NCI-H1436 (cell line): ENCODE results near the gene SIMC1.

Experiments
- DNase-seq: peaks from one replicate; lab custom pipeline; 2025; lab: John Stamatoyannopoulos, UW

The SIMC1 gene

DNA sequence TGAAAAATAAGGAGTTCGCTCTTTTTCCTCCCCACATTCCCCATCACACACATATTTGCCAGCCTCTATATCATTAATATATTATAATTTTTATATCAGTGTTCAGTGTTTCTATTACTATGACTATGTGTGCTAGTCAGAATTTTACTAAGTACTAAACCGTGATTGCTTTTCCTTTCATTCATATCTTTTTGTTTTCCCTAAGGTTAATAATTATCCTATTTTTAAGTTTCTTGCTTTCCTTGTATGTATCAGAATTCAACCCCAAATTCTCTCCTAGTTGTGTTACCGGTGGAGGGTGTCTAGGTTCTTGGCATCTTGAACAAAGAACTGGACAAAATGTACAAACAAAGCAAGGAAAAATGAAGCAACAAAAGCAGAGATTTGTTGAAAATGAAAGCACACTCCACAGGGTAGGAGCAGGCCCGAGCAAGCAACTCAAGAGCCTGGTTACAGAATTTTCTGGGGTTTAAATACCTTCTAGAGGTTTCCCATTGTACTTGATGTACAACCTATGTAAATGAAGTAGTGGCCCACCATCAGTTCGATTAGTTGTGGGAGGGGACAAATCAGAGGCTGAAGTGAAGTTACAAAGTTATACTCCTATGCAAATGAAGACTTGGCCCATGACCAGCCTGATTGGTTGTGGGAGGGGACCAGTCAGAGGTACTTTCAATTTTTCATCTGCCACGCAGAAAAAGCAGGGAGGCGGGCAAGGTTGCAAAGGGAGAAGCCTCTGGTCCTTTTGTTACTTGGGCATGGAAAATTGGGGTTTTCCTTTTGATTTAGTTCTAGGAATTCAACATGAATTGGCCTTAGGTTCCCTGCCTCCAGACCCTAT lies 79.5 kb downstream of the SIMC1 start:
- DNase-seq: no peak

DNA sequence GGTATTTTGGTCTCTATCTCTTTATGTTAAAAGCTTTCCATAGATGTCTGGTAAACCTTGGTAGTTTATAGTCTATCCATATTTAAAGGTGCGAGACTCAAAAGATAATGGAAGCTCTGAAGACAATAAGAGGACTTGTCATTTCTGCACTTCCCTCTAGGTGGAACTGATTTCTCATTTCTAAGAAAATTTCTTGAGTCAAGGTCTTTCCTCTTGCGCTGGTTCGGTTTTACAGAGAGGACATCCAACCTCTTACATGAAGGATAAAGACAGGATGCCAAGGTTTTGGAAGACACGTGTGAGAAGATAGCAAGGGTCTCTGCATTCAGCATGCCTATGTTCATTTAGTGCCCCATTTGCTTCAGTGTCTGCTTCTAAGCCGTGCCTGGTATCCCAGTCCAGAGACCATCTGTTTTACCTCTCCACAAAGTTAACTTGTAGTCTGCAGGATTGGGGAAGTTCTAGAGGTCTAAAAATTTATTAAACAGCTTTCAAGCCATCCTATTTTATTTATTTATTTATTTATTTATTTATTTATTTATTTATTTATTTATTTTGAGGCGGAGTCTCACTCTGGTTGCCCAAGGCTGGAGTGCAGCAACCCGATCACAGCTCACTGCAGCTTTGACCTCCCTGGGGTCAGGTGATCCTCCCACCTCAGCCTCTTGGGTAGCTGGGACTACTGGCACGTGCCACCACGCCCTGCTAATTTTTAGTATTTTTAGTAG lies 81.8 kb downstream of the SIMC1 start:
- DNase-seq: no peak

DNA sequence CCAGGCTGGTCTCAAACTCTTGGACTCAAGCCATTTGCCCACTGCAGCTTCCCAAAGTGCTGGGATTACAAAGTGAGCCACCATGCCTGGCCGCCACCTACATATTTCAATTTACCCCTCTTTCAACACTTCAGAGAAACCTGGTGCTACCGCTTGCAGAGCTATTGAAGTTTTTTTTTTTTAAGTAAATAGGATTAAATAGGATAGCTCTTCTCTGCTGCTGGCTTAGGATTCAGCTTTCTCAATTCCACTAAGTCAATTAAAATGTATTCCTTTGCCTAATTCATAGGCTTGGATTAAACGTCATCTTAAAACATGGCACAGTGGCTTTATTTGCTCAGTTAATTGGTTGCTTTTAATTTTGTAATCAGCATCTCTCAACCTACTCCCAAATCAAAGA lies 82.4 kb downstream of the SIMC1 start:
- no peak for DNase-seq

- no peak for DNase-seq
These were observed 96.0 kb downstream of the SIMC1 start for GRCh38 chr5:176334031-176334770.

- no peak for DNase-seq
These were observed 99.7 kb downstream of the SIMC1 start for GRCh38 chr5:176337913-176338312.

DNA sequence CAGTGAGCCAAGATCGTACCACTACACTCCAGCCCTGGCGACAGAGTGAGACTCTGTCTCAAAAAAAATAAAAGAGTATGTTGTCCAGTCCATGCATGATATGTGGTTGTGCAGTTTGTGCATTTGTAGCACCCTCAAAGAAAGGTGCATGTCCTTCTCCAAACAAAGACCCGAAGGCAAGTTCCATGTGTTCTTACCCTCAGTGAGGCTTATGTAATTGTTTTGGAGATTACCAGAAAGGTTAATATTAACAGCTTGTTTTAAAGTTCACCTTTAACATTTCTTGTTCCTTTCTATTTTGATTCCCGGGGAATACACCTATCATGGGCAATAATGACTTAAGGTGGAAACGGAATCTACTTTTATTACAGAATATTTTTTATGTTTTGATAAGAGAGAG lies 101.1 kb downstream of the SIMC1 start:
- no peak for DNase-seq

GRCh38 chr5:176341325-176342157 lies 103.3 kb downstream of the SIMC1 start:
- no peak for DNase-seq

- no peak for DNase-seq
These were observed 103.9 kb downstream of the SIMC1 start for GRCh38 chr5:176342158-176342483.

- no peak for DNase-seq
These were observed 104.7 kb downstream of the SIMC1 start for GRCh38 chr5:176342766-176343458.

- DNase-seq: no peak
These were observed 112.2 kb downstream of the SIMC1 start for GRCh38 chr5:176350416-176350815.

GRCh38 chr5:176352116-176352878 lies 114.1 kb downstream of the SIMC1 start:
- DNase-seq: no peak

GRCh38 chr5:176353533-176353932 lies 115.3 kb downstream of the SIMC1 start:
- no peak for DNase-seq

GRCh38 chr5:176355400-176356178 lies 117.4 kb downstream of the SIMC1 start:
- DNase-seq: no peak

DNA sequence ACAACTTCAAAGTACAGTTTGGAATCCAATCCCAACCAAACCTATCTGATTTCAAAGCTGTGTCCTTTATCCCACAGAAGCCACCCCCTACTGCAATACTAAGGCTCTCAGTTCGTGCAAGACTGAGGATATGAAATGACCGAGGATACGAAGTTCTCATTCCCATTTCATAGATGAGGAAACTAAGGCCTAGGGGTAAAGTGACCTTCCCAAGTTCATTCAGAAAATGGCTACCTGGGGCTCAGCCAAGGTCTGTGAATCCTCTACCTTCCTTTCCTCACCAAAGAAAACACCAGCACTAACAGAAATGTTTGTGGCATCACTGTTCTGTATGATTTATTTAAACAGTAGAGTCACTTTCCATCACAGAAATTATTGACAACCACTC lies 117.9 kb downstream of the SIMC1 start:
- no peak for DNase-seq

DNA sequence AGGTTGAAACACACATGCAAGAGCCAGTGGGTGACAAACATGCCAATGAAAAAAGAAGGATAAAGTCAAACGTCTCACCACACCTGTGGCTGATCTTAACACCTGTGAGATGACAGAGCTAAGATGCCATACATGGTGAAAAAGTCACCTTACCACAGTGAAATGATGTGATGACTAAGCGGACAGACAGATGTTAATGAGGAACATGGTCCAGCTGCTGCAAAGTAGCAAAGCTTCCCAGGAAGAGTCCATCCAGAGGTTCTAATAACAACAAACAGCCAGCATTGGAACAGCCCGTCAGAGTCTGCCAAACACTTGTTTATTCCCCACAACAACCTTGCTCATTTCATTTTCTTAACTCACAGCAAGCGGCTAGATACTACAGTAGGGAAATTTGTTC lies 121.4 kb downstream of the SIMC1 start:
- no peak for DNase-seq

DNA sequence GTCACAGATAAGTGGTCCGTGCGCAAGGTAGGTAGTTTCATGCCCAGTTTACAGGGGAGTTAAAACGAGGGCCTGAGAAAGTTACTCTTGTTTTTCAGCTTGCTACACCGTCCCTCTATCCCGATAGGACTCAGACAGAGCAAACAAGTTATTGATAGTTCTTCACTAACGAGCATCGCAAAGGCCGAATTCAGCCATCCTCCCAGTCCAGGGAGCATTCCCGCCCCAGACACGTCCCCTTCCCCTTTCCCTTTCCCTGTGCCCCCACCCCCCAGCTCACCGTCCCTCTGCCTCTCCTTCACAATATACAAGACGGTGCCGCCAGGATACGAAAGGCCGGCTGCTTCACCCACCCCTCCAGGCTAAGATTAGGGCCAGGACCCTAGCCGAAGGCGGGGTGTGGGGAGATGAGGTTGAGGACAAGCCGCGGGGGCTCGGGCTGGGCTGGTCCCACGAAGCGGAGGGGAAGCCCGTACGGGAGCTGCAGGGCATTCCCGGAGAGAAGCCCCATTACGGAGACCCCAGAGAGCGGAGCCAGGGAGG lies 122.7 kb downstream of the SIMC1 start:
- DNase-seq: no peak

DNA sequence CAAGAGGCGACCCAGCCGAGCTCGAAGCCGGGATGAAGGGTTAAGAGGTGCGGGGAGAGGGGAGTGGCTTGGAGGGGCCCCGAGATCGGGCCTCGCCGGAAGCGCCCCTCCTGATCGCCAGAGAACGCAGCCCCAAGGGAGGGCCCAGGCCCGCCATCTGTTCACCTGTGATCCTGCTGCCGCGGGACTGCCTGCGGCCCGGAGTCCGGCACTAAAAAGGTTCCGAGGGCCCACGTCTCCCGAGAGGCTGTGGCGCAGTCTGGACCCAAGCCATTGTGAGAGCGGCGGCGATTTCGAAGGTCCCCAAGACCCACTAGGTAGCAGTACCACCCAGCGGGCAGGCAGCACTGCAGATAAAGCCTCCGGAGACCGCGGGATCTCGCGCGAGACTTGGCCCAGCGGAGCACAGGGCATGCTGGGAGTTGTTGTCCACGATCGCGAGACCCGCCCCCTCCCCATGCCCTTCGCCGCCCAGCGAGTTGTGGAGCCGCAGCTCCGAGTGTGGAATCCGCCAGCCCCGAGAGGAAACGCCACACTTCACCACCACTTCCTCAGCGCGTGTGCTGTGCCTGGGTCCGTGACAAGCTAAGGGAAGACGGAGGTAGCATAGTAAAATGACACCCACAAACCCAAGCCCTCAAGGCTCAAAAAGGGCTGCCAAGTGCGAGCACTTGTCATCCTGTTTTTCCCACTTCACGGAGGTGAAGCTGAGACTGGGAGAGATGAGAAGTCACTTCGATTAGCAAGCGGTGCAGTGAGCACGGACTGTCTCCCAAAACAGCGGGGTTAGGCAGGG lies 123.4 kb downstream of the SIMC1 start, which contains the start of gene KIAA1191:
Gene KIAA1191, minus strand, starts transcription at position 328 of the 796 bp plus-strand sequence. CDS start 2,256 bp downstream, outside the sequence.
- DNase-seq: peak; percentile 56

GRCh38 chr5:176362233-176362490 lies 123.9 kb downstream of the SIMC1 start:
- no peak for DNase-seq
